Limb (tissue), 2 donors: Measurements from ENCODE around the gene TGFBRAP1.
A peak's percentile ranks its signal among the peaks of the same experiment; 100 is the strongest.
"Not testable (repeated sequence)": the region's sequence is repeated elsewhere in the genome, so short reads cannot be mapped to it uniquely, and the experiment has no call there.

ENCODE experiments used
- DNase-seq, 2 donors: peaks; one replicate each; pipeline ENCODE4 v3.0.0-alpha.2; 2016; ENCODE audit errors: extremely low spot score in 2 of 2

TGFBRAP1 gene

DNA sequence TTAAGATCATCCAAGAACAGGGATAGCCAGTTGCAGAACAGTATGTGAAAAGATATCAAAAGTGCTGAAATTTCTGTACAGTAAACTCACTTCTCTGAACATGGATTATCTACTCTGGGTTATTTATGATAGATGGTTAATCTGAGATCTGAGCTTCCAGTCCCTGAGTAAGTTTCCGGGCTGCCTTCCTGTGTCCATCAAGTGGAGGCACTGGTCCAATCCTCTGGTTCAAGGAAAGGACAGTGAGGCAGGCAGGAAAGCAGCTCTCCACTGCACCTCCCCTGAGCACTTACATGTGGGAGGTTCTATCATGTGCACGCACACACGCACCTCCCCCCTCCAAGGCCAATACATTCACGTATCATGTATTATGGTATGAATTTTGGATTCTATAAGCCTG is 55.5 kb downstream of the TGFBRAP1 start:
- DNase-seq = no peak

DNA sequence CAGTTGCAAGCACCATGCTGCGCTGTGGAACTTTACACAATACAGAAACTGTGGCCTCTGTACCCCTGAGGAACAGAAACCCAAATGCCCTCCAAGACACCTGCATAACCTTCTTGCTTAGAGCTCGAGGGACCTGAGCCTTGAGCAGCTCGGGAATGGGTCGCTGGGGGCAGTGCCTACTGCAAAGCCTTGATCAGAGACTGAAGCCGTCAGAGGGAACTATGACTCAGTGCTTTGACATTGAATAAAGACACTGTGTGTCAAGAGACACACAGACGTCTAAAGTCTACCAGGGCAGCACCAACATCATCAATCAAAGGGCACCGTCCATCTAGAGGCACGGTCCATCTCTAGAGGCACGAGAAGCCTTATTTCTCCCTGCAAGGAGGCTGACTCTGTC is 57.4 kb downstream of the TGFBRAP1 start:
- DNase-seq = no peak

DNA sequence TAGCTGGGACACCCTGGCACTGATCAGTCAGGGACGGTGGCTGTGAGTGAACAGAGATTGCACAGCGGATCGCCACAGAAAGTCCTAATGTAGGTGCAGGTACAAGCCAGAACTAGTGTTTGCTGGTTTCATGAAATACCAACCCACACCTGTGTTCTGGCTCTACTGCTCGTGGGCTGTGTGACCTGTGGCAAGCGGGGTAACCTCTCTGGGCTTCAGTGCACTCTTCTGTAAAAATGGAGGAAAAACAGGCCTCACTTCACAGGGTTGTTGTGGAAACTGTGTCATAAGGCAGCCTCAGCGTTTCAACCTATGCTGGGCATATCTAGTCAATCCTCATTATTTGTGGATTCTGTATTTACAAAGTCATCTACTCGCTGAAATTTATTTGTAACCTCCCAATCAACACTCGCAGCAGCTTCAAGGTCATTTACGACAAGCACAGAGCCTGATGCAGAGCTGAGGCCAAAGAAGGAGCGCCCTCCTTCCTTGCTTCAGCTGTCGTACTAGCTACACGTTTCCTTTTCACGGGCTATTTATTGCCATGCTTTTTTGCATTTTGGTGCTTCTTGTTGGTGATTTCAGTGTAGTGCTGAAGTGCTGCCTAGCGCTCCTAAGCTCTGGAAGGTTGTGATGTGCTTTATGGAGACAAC is 58.0 kb downstream of the TGFBRAP1 start:
- no peak for DNase-seq

DNA sequence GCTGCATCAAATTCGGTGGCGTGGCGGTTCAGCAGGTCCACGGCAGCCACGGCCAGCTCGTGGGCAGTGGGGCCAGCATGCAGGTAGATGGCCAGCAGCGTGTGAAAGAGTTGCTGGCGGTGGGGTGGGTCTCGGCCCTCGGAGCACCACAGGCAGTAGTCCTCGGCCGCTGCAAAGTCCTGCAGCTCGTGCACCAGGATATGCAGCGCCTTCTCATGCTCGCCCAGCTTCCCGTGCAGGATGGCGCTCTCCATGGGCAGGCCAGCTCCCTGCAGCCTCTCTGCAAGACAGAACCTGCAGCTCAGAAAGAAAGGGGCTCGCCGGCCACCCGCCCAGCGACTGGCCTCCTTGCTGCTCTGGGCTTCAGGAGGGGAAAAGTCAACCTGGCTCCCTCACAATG is 60.1 kb downstream of the TGFBRAP1 start:
- DNase-seq = no peak

DNA sequence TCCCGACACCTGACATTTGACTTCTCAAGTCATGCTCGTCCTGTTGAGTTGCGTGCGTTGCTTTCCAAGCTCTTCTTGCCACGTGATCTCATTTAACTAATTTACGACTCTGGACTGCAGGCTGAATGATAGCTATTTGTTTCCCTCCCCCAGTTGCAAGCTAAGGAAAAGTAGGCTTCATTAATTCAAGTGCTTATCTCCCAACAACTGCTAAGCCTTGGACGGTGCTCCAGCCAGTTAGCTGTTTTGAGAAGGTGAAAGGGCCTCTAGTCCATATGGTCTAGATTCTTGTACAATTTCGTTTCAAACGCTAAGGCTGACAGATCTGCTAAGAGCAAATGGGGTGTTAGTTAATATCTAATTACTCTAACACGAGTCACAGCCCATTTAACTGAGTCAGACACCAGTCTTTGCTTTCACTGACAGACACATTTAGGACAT is 66.9 kb downstream of the TGFBRAP1 start:
- DNase-seq = no peak

DNA sequence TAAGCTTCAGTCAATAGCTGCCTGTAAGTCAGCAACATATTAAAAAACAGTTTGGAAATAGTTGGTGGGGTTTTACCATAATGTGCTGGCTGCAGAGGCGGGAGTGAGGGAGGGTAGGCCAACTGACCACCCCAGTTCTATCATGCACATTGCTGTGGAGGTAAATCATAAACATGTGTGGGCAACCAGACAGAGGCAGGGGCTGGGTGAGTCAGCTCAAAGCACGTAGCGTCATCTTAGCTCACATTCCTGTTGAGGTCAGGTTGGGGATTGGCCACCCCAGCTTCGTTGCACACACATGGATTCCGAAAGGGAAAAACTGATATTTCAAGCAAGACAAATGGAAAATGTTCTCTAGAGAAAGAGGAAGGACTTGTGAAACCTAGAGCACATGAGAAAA is 68.5 kb downstream of the TGFBRAP1 start:
- peak in 1 of 2 donors; percentile 5 for DNase-seq

DNA sequence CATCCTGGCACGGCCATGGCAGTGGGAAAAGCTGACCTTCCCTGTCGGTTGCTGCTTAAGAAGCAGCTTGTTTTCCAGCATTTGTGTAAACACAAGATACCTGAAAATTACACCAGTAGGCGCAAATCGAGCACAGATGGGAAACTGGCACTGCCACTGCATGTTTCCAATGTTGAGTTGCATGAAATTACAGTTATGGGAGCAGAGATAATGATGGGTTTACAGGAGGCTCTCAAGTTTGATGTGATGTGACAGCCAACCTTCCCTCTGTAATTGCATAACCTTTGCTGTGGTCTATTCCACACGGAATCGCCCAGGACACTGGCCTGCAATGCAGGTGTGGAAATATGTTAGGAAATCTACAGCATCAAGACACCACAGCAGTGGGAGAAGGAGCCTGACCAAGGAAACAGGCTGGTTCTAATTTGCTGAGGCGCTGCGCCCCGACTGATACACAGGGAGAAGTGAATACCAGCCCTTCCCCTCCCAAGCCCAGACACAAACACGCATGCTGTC is 70.6 kb downstream of the TGFBRAP1 start:
- no peak for DNase-seq

DNA sequence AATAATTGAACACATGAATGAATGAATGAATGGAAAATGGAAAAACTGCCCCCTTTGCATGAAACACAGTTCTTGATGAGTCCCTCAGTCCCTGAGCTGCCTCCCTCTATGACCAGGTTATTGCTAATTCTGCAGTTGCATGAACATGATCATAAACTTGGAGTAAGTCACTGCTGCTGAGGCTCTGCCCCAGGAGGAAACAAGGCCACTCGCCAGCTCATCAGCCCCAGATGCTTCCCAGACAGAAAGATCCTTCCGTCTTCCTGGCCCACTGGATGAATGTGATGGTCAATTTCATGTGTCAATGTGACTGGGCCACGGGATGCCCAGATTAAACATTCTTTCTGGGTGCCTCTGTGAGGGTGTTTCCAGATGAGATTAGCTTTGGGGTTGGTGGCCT is 71.6 kb downstream of the TGFBRAP1 start:
- DNase-seq = no peak

DNA sequence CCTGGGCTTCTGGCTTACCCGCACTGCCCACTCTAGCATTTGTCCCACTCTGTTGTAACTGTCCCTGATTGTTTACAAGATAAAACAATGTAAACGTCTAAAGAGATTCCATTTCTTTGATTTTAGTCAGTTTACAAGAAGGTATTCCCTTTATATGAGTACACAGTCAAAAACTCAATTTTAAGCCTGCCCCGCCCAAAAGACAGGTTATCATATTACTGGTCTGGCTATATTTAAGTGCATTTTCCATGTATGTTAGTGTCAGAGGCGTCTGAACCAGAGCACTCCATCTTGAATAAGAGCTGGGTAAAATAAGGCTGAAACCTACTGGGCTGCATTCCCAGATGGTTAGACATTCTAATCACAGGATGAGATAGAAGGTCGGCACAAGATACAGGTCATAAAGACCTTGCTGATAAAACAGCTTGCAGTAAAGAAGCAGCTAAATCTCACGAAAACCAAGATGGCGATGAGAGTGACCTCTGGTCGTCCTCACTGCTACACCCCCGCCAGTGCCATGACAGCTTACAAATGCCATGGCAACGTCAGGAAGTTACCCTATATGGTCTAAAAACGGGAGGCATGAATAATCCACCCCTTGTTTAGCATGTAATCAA is 73.0 kb downstream of the TGFBRAP1 start:
- no peak for DNase-seq

DNA sequence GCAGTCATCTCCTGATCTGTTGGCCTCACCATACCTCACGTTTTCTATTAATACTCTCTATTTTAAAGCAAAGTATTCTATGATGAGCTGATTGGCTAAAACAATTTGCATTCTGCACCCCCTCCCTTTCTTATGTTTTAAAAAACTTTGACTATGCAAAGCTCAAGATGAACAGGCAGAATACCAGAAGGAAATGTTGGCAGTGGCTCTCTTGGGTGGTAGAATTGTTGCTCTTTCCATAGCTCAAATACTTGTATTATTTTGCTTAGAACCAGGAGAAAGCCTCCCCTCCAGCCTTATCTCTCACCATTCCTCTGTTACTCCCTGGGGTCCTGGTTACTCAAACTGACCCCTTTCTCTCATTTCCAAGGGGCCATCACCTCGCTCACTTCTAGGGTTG is 73.6 kb downstream of the TGFBRAP1 start:
- no peak for DNase-seq

DNA sequence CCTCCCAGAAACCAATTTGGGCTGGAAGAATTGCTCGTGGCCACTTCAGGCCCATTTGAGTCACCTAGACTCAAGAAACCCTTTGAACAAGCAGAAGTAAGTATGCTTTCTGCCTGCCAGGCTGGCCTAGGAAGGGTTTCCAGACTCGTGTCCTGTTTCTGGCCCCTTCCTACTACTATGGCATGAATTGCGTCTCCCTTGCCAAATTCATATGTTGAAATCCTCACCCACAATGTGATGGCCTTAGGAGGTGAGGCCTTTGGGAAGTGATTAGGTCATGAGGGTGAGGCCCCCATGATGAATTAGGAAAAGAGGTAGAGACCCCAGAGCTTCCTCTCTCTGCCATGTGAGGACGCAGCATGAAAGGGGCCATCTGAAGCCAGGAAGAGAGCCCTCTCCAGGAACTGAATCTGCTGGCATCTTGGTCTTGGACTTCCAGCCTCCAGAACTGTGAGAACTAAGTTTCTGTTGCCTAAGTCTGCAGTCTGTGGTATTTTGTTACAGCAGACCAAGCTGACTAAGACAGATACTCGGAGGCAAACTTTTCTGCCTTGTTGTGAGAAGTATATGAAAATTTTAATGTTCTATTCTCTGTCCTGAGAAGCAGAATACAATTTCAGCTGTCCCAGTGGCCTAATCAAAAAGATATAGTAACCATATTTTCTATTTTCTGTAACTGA is 74.9 kb downstream of the TGFBRAP1 start:
- DNase-seq = no peak

DNA sequence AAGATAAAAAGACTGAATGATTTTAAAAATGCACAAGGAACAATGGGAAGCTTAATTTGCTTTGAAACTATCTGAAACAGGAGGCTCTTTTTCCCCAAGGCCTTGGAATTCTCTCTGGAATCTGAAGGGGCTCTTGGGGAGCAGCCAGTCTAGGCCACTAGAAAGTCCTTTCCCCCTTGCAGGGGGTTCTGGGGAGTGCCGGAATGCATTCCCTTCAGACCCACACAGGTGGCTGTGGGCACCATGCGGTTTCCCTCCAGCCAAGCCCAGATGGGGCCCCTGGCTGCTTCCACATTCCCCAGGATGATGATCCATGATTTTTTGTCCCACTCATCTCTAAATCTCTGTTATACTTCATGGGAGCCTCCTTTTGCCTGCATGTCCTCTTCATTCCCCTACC is 77.3 kb downstream of the TGFBRAP1 start:
- no peak for DNase-seq

DNA sequence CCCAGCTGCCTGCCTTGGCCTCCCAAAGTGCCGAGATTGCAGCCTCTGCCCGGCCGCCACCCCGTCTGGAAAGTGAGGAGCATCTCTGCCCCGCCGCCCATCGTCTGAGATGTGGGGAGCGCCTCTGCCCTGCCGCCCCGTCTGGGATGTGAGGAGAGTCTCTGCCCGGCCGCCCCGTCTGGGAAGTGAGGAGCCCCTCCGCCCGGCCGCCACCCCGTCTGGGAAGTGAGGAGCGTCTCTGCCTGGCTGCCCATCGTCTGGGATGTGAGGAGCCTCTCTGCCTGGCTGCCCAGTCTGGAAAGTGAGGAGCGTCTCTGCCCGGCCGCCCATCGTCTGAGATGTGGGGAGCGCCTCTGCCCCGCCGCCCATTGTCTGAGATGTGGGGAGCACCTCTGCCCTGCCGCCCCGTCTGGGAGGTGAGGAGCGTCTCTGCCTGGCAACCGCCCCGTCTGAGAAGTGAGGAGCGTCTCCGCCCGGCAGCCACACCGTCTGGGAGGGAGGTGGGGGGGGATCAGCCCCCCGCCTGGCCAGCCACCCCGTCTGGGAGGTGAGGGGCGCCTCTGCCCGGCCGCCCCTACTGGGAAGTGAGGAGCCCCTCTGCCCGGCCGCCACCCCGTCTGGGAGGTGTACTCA is 78.4 kb downstream of the TGFBRAP1 start:
- DNase-seq = not testable (repeated sequence)

DNA sequence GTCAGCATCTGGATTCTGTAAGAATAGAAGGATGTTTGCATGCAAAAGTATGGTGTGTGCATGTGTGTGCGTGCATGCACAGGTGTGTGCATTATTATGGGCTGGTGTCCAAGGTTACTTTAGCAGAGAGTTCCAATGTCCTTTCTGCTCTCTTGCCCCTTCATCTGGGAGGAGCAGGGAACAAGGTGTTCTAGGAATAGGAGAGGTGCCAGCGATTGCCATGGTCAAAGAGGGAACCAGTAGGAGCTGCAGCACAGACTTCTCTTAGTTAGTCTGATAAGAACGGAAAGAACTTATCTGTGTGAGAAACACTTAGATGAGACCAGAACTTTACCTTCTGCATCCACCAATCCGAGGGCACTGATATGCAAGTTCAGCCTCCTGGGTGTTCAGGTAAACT is 79.6 kb downstream of the TGFBRAP1 start:
- DNase-seq = no peak

DNA sequence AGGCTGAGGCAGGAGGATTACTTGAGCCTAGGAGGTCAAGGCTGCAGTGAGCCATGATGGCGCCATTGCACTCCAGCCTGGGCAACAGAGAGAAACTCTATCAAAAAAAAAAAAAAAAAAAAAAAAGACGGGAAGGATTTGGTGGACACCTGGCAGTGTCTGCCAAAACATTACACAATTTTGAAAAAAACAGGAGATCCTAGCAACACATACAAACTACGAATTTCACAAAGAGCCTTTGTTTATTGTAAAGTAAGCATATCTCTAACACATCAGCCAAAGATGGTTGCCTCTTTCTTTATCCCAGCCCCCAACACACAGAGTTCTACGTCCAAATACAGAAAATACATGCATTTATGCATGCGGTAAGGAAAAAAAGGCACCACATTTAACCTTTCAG is 80.4 kb downstream of the TGFBRAP1 start:
- DNase-seq = no peak

DNA sequence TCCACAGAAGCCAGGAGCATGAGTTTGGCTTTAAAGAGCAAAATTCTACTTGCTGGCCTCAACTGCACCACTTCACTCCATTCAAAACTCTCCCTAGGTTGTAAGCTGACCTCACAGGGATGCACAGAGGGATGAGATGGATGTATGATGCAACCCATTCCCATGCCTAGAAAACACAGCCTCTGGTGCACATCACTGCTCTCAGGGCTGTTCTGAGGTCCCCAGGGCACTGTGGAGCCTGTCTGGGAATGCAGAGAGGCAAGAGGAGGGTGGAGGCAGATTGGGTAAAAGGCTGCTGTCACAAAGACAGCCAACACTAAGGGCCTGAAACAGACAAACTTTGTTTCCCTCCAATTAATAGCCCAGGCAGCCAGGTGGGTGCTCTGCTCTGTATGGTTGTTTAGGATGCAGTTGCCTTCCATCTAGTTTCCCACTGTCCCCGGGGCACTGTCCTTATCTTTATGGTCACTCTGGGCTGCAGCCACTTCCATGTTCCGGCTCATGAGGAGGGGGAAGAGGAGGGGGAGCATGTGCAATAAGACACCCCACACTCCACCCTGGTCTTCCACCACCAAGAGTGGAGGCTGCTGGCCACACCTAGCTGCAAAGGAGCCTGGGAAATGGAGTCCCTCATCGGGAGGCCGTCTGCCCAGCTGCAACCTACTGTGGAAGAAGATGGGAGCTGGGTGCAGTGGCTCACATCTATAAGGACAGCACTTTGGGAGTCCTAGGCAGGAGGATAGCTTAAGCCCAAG is 81.0 kb downstream of the TGFBRAP1 start:
- no peak for DNase-seq

DNA sequence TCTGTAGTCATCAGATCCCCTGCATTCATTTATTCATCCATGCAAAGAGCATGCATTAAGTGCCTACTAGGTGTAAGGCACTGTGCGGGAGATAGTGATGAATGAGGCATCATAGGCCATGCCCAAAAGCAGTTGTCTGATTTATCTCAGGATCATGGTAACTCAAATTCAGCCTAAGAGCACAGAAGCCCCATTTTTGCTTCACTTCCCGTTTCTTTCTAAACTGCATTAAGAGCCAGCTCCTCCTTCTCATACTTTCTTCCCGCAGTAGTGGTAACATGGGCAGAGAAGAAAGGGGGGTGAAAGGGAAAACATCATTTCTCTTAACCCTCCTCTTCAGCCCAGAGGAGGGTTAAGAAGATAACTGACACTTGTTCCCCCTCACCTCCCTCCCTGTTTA is 85.1 kb downstream of the TGFBRAP1 start:
- DNase-seq = no peak

DNA sequence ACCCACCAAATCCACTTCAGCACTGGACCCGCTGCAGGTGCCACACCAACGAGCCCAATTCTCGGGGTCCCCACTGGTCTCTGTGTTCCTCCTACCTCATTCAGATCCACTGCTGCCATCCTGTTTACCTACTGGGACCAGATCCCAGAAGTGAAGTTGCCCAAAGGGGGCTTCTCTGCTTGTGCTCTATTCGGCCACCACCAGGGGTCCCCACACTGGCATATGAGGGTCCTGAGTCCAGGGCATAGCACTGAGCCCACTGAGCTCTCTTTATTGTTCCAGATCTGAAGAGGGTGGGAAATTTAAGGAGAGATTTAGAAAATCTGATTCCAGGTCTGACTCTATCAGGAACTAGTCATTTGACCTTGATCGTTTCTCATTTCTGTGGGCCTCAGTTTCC is 85.6 kb downstream of the TGFBRAP1 start:
- no peak for DNase-seq

DNA sequence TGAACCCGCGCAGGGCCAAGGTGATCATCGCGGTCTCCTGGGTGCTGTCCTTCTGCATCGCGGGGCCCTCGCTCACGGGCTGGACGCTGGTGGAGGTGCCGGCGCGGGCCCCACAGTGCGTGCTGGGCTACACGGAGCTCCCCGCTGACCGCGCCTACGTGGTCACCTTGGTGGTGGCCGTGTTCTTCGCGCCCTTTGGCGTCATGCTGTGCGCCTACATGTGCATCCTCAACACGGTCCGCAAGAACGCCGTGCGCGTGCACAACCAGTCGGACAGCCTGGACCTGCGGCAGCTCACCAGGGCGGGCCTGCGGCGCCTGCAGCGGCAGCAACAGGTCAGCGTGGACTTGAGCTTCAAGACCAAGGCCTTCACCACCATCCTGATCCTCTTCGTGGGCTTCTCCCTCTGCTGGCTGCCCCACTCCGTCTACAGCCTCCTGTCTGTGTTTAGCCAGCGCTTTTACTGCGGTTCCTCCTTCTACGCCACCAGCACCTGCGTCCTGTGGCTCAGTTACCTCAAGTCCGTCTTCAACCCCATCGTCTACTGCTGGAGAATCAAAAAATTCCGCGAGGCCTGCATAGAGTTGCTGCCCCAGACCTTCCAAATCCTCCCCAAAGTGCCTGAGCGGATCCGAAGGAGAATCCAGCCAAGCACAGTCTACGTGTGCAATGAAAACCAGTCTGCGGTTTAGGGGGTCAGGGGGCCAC is 87.1 kb downstream of the TGFBRAP1 start:
- DNase-seq = no peak

DNA sequence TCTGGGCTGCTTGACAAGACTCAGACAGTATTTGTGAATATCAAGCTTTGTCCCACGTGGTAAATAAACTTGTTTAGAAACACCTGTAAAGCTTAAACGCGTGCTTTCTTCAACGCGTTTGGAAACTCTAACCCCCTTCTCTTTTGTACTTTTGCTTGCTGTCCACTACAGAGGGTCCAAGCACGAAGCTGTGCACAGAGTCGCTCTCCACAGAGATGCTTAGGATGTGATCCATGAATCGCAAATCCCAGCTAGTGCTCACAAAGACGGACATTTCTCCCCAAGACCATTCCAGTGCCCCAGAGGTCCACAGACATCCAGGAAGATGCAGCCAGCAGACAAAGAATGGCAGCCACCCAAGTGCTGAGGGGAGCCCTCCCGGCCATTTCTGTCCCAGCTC is 88.1 kb downstream of the TGFBRAP1 start, which contains the start of gene GPR45:
GPR45 (plus strand) TSS at position 301 of the 400 bp plus-strand sequence. CDS start 116 bp downstream, outside the sequence.
- DNase-seq = no peak

DNA sequence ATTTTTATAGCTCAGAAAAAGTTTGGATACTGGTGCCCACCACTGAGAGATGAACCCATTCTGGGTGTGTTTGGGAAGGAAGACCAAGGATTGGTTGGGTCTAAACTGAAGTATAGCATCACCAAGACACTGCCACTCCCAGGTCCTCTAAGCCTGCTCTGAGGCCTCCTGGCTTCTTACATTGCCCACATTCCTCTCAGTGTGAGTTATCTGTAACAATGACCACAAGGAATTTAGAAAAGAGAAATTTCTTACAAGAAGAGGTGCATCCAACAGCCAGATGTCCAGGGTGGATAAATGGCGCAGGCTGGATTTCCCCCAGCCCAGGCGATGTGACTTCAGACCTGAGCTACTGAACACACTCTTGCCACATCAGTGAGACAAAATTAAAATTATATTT is 89.6 kb downstream of the TGFBRAP1 start:
- DNase-seq = no peak
